Effector CD4-positive, alpha-beta T cell (primary cell): Measurements from ENCODE around the gene TRIB2.

Experiments used
- DNase-seq: peaks from one replicate; pipeline ENCODE4 v3.0.0-alpha.2; 2020

Gene TRIB2

DNA sequence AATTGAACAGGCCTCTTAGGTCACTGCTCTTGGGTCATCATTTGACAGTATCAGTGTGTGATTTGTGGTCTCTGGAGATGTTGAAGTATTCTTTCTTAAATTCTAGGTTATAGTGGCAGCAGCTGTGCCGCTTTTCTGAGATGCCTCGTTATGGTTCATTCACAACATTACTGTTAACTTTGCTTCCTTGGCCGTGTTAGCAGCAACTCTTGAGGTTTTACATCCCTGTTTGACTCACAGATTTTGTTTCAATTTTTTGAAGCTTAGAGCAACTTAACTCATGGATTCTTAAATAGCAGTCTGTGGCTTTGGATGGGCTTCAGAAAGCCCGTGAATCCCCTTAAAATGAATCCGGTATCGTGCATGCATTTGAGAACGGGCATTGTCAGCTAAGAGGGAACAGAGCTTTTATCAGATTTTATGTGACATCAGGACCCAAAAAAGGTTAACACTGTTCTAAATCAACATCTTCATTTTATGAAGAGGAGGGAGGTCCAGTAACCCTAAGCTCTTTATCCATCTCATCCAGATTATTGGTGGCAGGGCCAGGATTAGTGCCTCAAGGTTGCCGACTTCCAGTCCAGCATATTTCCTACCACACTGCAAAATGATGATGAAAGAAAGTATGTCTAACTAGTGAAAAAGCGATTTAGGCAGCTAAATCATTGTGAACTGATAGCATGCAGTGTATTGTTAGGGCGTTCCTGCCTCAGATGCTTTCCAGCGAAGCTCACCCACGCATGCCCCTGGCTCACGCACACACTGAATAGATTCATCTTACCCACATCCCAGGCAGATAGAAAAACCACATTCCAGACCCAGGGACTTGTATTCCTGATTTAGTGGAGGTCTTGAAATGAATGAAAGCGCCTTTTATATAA lies 5.1 kb downstream of the TRIB2 start:
- DNase-seq = no peak

DNA sequence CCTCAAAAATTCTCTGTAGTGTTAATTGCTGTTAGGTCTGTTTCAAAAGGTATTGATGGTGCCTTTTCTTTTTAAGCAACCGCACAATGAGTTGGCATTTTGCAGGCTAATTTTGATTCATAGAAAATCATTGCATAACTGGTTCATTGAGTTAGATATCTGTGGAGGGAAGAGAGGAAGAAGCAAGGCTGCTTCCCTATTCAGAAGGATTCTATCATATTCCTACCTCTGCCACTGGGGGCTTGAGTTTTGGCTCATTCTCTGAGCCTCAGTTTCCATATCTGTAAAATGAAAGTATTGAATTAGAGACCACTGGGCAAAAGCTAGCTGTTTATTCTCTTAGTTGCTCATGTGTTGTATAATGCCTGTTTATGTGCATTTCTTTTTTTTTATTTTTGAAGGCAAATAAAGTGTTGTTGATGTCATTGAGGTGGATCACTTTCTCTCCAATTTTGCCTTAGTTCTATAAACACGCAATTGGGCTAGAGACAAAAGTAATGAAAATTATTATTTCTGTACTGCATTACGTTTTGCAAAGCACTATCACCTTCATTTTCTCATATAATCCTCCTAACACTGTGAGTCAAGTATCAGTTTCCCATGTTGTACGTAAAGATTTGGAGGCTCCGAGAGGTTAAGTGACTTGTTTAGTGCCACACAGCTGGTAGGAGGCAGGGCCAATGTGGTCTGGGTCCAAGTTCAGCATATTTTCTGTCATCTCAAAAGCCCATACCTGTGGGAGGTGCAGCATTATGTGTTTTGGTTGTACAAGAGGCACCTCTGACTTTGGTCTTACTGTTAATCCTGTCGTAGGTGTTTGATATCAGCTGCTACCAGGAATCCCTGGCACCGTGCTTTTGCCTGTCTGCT lies 5.9 kb downstream of the TRIB2 start:
- DNase-seq = no peak

DNA sequence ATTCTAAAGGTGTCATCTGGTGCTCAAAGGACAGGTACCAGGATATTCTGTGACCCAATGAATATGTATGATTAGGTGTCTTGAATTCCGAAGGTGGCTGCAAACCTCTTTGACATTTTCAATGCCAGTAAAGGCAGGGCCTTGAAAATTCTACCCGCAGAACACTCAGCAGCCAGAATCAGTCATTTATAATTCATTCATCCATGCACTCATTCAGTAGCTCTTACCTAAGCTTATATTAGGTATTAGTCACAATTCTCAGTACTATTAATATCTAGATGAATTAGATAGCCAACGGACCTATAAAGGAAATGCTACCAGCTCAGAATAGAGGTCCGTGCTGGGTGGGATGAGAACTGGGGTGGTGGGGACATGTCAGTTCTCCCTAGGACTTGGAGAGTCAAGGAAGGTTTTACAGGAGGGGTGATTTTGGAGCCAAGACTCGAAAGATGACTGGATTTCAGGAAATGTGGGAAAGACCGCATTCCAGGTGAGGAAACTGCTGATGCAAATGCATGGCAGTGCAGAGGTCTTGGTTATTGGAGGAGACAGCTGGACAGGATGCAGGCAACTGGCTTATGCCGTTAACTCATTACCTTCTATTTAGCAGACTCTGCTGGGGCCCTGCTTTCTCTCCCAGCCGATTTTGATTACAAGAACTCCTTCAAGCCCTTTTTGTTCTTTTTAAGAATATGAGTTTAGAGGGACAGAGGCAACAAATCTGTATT lies 7.2 kb downstream of the TRIB2 start:
- DNase-seq = no peak

DNA sequence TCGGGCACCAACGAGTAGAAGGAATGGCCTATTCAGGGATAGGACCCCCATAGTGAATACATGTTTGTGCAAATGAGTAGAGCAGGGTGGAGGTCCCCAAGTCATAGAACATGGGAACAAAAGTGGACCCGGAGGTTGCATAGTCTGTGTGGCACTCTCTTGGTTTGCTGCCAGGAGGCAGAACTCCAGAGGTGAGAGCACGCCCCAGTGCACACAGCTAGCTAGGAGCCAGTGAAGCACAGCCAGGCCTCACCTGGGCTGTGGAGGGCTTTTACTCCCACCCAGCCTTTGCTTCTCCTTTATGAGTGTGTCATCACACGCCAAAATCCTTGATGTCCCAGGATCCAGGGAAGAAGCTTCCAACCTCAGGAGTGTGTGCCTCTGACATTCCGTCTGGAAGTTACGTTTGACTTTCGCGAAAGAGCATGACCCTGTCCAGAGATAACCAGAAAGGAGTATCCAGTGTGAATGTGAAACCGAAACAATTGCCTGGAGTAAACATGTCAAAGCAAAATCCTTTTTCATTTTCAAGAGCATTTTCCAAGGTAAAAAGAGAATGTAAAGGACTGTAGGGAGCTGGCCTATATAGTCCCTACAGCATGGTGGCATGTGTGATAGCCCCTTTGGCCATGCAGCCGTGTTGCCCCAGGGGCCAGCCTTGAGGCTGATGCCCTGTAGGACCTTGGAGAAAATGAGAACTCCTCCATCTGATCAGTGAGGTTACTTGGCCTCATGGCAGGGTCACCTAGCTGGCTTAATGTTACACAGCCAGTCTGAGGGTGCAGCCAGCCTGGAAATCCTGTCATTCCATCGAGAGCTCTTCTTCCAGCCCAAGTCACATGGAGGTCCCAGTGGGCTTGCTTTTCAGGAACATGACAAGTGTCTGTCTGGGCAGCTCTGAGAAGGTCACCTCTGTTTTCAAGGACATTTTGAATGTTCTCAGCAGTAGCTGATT lies 8.8 kb downstream of the TRIB2 start:
- no peak for DNase-seq

DNA sequence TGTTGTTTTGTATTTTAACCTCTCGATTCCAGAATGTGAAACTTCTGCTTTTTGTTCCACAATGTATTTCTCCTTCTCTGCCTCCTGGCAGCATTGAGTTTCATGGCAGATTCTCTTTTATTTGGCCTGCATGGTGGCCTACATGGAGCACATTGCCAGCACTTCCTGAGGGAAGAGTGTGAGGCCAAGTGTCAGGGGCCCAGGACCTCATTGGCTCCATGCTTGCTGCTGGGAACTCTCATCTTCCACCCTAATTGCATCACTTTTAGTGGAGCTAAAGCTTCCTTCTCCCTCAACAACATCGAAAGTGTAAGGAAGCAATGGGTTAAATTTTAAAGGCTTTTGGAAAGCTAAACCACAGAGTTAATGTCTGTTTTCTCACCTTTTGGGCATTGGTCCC lies 9.5 kb downstream of the TRIB2 start:
- no peak for DNase-seq

DNA sequence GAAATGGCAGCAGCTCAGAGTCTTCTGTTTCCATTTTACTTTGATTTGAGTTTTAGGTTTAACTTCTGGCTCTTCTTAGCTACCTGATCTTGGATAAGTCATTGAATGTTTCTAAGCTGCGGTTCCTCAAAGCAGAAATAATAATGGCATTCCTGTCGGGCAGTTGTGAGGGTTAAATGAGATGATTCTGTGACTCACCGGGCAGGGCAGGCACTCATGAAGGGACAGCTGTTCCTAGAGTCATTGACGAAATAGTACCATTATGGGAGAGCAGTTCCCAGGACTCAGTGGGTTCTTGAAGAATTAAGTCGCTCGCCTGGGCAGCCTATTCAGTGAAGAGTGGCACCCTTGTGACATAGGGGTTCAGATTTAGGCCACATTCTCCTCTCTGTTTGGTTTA lies 10.3 kb downstream of the TRIB2 start:
- DNase-seq = no peak

DNA sequence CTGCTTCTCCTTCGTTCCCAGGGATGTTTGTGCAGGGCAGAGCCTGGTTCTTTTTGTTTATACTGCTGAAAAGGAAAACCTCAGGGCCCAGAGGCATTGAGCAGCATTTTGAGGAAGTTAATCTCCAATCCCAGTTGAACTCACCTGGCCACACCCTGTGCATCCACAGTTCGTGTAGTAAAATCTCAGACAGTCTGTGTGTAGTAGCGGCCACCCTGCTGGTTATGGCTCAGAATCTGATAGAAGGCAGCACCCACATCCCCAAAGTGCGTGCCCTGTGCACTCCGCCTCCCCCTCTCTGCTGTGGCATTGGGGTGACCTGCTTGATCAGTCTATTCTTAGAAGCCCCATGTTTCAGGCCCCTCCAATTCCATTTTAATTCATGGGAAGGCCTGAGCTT lies 10.9 kb downstream of the TRIB2 start:
- no peak for DNase-seq

DNA sequence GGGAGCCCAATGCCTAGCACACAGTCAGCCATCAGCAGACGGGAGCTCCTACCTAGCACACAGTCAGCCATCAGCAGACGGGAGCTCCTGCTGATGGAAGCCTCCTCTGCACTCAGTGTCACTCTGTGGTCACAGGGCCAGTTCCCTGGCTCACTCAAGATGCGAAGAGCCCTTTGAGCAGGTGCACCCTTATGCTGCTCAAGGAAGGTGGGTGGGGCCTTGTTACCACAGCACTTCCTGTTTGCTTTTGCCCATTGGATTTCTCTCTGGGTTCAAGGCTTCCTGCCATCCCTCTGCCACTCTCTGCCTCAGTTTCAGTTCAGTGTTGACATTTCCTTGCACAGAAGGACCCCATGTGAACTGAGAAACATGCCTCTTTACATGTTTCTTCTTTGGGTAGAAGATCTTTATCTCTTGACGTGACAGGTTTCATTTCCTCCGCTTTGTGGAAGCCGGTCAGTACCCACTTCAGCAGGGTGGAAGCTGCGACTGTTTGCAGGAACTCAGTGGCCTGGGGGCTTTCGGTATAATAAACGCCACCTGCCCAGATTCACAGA lies 11.6 kb downstream of the TRIB2 start:
- DNase-seq = peak; percentile 31

DNA sequence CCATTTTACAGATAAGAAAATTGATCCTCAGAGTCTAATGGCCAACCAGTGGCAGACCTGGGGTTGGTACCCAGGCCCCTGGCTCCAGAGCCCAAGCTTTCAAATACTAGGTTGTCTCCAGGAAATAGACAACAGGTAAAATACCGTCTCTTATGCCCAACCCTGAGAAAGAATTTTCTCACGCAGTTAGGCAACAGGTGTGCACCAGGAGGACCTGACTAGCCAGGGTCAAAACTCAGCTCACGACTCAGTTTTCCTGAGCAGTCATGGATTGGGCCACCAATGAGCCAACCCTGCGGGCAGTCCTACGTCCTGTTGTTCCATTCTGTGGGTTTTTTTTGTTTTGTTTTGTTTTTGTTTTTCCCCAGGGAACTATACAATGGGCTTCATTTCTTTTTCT lies 13.5 kb downstream of the TRIB2 start:
- DNase-seq = no peak

DNA sequence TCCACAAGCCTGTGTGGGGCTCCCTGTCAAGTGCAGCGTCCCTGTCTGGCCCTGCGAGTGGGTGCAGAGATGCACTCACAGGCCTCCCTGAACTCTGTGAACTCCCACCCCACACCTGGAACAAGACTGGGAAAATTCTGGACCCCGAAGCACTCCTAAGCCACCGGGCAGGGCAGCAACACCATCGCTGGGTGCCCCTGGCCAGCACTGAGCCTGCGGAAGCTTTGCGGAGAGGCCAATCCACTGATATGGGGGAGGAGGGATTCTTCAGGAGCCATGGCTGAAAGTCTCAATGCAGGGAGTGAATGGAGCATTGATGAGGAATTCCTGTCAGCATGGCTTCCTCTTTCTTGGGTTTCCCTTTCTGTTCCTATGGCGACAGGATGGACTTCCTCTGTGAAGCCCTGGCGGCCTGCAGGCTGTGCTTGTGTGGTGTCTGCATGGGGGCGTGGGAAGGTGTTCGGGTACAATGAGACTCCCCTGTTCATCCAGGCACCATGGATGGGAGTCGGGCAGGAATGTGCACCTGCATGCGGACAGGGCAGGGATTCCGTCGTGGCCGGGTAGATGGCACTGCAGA lies 15.1 kb downstream of the TRIB2 start:
- DNase-seq = no peak

DNA sequence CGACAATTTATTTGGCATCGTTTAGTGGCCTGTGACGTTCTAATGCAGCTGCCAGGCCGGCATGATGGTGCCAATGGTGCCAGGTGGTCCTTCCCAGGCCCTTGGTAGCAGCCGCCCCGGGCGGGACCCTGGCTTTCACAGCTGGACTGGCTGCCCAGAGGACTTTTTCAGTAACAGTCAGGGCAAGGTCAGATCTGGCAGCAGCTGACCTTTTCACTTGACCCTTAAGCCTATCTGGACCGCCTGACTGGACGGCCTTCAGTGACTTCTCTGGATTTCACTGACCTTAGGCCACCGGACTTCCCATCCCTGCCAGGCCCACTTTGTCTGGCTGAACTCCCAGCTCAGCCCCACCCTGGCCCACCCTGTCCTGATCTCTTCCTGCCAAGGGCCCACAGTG lies 15.9 kb downstream of the TRIB2 start:
- DNase-seq = no peak

DNA sequence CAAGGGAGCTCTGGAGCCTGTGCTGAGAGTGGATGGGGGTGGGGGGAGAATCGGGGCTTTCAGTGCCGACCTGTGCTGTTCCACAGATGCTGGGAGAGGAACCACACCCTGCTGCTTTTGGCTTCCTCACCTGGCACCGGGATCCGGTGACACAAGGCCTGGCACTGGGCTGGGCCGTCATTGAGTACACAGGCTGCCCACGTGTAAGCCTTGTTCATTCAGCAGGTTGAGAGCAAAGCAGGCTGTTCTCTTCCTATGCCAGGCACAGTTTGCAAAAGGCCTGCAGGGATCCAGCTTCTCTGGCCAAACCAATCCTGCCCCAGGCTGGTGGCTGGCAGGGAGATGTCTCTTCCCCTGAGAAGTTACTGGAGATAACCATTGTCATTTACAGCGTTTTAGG lies 17.1 kb downstream of the TRIB2 start:
- DNase-seq = no peak

DNA sequence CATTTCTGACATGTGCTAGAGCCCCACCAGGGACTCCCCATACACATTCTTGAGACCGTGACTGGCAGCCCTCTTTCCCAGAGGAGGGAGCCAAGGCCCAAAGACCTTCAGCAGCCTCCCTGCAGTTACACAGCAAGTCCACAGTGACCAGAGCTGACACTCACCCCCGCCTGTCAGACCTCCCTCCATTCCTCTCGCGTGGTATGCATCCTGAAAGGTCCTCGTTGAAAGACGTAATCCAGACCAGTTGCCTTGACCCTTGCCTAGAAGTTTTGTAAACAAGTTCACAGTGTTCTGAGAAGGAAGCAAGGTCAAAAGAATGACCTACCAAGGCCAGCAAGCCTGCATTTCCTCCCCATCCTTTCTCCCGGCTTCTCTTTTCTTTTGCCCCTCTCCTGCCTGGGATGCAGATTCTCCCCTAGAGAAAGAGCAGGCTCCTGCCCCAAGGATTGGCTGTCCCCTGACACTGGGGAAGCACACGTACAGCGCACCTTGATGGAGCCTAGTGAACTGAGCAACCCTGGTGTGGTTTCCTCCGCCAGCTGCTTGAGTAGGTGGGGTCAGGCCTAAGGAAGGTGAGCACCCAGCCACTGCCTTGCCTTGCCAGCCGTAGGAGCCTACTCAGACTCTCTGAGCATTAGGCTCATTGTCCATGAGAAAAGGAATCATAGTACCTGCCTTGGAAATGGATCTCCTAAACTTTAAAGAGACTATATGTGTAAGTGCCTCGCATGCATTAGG lies 18.3 kb downstream of the TRIB2 start:
- no peak for DNase-seq

DNA sequence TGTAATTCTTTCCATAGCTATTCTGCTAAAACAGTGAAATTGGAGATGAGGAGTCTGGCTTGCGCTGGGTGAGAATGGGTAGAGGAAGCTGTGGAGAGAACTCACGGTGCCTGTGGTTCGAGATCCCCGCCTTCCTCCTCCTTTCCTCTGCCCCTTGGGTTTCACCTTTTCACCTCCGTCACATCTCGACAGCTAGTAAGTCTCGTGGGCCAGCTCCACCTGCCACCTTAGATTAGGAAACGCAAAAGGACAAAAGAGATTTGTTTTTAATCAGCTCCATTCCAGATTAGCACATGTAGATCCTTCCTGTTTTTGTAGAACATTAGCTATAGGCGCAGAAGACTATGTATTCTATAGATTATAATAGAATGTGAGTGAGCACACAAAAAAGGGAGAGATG lies 20.6 kb downstream of the TRIB2 start:
- DNase-seq = no peak

DNA sequence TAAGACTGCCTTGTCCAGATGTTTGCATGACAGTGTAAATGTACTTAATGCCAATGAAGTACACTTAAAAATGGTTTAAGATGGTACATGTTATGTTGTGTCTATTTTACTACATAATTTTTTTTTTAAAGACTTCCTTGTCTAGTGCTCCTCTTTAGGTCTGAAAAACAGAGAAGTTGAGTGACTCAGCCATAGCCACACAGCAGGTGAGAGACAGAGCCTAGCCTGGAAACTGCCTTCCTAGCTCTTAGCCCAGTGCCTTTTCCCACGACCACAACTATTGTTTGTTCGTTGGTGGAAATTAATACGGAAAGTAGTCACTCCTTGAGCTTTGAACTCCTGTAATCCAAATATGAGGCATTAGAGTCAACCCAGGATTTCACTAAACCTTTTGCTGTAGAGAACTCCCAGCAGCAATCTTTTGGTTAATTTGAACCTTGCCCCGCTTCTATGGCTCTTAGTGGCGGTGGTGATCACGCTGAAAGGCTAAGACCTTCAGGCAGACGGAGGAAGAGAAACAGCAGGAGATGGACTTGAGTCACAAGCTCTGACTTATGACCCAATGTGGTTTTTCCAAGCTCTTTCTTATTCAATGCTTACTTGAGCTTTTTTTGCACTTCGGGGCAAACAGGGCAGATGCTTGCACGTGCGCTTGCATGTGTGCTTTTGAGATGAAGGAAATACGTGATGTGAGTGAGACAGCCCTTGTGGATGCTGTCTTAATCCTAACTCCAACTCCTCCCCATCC lies 21.2 kb downstream of the TRIB2 start:
- no peak for DNase-seq

DNA sequence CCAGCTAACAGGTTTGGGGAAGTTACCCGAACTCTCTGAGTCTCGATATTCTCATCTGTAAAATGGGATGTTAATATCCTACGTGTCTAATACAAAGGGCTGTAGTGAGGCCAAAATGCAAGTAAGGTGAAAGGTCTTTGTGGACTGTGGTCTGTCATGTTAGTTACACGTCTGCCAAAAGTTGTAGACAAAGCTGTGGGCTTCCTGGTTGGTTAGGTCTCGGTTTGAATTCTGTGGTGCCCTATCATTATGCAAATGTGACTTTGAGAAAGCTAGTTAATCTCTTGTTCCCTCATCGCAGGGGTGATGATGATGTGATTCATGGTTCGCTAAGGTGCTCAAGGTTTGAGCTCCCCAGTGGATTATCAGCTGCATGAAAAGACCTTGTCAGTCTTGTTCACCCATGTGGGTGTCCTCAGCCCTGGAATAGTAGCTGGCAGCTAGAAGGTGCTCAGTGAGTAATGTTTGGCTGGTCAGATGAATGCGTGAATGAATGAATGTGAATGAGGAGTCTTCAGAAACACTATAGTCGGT lies 23.1 kb downstream of the TRIB2 start:
- no peak for DNase-seq

DNA sequence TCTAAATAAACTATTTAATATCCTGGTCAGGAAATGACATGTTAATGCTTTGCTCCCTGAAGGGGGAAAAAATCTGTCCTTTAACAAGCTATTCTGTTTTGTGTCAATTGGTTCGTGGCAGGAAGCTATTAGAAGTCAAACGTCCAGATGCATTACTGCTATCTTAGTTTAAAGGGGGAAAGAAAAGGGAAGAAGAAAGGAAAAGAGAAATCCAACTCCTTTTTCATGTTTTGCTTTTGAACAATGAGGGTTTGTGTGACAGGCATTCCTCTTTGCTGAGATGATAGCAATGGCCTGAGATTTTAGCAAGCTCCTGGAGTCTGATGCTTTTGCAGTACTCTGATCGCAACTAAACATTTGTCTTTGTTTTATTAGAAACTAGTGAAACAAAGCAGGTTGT lies 24.6 kb downstream of the TRIB2 start:
- DNase-seq = no peak

DNA sequence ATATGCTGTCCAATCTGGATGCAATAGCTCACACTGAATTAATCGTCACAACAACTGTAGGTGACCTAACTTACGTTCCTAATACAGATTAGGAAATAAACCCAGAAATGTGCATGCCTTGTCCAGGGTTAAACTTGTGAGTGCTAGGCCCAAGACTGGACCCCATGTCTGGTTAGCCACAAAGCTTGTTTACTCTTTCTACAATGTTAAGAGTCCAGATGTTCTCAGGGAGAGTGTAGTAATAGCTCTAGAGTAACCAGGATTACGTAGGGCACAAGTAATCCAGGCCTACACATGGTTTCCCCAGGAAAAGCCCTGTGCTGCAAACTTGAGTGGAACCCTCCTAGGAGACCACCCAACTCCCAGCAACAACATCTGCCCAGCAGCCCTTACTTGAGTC lies 26.2 kb downstream of the TRIB2 start:
- no peak for DNase-seq

DNA sequence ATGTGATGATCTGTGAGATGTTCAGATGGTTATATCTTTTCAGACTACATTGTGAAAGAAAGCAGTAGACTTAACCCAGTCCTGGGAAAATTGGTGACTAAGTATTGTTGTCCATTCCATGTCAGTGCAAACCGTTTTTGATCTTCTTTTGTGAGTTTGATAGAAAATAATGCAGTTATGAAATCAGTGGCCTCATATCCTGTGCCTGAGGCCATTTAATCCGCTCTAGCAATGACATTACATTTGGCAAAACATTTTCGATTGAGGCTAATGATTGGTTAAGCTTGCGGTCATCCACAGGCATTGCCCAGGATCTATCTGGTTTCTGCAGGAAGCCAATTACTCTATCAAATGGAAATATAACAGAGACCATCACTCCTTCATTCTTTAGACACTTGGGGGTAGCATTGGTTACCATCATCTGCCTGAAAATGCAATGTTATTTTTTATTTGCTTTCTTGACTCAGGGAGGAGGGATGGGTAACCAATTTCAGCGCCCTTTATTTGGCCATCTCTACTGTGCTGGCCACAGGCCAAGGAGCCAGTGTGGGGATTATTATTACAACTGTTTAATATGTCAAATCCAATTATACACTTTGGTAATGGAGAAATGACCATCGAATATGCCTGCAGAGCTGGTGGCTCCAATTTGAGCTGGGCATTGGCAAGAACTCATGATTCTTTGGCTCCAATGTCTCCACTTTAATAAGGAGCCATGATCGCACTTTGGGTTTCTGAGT lies 33.6 kb downstream of the TRIB2 start:
- DNase-seq = no peak
